HG03066 (cell line): ENCODE measurements around the gene HEBP1.

Experiments used
- ATAC-seq: cut with Tn5 transposase; IDR thresholded peaks from one replicate; pipeline ENCODE4 v1.9.1; 2021; ENCODE audit warnings: low read depth; ENCODE audit not compliant: unreplicated experiment

HEBP1 gene

DNA sequence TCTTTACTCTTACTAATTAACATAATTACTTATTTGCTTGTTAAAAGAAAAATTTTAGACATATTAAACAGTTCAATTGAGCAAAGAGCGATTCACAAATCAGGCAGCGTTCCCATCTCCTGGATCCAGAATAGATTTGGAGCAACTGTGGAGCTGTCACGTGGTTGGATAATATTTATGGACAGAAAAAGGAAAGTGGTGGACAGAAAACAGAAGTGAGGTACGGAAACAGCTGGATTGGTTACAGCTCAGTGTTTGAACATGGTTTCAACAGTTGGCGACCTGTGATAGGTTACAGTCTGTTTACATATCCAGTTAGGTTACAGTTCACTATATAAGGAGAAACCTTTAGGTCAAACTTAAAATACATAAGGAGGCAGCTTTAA is 24.5 kb upstream of the HEBP1 start:
- no peak for ATAC-seq

DNA sequence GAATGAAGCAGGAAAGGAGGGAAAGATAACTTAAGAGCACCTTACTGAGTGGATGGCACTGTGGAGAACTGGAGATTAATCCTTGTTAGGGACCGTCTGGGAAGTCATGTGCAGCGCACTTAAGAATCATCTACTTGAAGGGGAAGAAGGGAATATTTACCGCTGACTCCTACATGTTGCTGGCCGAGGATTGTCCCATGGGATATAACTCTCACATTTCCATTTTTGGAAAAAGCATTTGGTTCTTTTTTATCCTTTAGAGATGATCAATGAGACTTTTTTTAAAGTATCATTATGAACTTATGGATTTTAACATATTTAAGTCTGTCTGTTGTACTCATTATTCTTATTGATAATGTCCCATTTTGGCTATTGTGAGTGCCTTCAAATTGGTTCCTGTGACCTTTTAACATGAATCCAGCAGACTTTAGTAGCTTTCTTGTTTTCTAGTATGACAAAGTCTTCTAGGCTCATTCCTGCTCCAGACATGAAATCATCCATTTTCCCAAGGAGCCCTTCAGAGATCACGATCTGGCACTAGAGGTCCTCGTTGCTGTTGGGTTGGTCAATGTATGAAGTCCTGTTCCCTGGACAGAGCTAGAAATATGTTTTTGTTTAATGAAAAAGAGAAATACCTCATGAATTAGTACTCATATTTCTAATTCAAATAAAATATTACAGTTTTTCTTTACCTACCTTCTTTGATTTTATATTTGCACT is 23.9 kb upstream of the HEBP1 start:
- no peak for ATAC-seq

DNA sequence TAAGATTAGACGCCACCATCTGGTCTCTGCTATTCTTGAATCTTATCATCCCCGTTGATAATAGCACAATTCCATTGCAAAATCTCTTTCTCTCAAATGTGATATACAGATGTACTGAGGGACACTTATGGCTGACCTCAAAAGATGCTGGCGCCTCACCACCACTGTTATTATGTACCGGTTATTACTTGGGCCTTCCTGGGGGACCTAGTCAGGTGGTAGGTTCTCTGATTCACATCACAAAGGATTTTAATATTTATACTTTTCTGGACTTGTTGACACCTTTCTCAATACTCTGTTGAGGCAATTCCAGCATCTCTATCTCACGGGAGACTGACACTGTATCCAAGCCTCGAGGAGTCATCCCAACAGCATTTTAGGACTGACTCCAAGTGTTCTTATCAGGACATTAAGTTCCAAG is 22.8 kb upstream of the HEBP1 start:
- no peak for ATAC-seq

DNA sequence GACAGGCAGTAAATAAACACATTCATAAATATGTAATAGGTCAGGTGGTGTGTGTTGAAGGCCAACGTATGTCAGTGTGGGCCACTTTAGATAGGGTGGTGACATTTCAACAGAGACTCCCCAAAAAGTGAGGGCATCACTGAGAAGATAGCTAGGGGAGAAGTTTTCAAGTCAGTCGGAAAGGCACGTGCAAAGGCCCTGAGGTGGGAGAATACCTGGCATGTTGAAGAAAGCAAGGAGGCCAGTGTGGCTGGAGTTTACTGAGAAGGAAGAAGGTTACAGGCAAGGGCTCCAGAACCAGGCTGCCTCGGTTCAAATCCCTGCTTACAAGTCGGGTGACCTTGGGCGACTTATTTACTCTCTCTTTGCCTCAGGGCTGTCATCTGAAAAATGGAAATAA is 11.0 kb upstream of the HEBP1 start:
- ATAC-seq: no peak

DNA sequence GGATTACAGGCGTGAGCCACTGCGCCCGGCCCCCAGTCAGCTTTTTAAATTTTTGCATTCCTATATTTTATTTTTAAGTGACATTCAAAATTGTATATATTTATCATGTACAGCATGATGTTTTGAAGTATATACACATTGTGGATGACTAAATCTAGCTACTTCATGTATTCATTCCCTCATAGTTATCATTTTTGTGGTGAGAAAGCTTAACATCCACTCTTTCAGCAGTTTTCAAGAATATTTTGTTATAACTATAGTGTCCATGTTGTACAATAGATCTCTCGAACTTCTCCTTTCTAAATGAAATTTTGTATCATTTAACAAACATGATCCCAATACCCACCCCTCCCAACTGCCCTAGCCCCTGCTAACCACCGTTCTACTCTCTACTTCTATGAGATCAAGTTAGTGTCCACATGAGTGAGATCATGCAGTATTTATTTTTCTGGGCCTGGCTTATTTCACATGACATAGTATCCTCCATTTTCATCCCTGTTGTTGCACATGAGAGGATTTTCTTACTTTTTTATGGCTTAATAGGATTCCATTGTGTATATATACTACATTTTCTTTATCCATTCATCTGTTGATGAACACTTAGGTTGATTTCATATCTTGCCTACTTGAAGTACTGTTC is 8.8 kb upstream of the HEBP1 start:
- no peak for ATAC-seq

DNA sequence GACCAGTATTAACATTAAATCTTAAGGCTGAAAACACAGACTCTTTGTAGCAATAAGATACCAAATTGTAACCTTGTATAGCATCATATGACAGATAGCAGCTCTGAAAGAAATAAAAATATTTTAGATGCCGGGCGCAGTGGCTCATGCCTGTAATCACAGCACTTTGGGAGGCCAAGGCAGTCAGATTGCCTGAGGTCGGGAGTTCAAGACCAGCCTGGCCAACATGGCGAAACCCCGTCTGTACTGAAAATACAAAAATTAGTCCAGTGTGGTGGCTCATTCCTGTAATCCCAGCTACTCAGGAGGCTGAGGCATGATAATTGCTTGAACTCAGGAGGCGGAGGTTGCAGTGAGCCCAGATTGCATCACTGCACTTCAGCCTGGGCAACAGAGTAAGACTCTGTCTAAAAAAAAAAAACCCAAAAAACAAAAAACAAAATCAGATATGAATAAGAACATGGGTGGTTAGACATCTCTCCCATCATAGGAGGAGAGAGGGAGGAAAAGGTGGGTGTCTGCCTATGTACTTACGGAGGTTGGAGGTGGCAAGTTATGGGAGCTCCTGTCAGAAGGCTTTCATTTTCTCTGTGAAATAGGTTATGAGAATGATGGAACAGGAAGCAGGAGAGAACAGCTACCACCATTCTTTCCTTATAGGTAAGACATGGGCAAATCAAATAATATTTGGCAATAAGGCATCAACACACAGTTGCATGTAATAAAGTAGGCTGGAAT is 7.6 kb upstream of the HEBP1 start:
- ATAC-seq: no peak

DNA sequence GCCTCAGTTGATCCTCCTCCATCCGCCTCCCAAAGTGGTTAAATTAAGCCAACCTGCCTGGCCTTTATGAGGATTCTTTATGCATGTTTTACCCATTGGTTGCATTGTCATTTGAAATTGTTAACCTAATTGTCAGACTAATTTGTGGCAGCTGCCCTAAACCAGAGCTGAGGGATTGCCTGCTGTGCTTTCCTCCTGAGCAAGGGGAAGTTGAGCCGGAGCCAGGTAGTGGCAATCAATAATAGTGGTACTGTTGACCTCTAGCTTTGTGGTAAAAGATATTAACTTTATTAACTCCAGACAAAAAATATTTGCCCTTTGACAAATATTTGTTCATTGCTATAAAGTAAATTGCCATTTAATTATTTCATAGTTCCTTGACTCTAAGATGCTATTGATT is 5.6 kb upstream of the HEBP1 start:
- no peak for ATAC-seq

DNA sequence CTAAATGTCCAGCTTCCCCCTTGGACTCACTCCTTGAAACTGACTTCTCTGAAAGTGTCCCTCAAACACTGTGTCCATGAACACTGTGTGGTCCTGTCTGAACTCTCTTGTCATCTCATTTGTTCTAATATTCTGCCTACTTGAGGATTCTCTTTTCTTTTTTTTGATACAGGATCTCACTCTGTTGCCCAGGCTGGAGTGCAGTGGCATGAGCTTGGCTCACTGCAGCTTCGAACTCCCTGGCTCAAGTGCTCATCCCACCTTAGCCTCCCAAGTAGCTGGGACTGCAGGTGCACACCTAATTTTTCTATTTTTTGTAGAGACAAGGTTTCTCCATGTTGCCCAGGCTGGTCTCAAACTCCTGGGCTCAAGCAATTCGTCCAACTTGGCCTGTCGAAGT is 4.9 kb upstream of the HEBP1 start:
- ATAC-seq: no peak

DNA sequence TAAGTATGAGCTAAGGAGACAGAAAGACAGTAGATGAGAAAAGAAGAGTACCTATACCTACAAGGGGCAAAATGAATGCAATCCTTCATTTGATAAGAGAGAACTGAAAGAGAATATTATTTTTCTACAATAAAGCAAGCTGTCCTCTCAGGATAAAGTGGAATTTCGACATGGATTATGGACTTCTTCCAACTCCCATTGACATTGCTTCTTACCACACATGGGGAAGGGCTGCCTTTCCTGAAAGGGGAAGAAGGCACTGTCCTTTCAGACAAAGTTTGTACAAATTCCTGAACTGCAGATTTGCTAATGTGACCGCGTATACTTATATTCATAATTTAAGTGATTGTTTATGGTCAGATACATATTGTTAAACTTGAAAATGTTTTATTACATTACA is 4.3 kb upstream of the HEBP1 start:
- no peak for ATAC-seq

DNA sequence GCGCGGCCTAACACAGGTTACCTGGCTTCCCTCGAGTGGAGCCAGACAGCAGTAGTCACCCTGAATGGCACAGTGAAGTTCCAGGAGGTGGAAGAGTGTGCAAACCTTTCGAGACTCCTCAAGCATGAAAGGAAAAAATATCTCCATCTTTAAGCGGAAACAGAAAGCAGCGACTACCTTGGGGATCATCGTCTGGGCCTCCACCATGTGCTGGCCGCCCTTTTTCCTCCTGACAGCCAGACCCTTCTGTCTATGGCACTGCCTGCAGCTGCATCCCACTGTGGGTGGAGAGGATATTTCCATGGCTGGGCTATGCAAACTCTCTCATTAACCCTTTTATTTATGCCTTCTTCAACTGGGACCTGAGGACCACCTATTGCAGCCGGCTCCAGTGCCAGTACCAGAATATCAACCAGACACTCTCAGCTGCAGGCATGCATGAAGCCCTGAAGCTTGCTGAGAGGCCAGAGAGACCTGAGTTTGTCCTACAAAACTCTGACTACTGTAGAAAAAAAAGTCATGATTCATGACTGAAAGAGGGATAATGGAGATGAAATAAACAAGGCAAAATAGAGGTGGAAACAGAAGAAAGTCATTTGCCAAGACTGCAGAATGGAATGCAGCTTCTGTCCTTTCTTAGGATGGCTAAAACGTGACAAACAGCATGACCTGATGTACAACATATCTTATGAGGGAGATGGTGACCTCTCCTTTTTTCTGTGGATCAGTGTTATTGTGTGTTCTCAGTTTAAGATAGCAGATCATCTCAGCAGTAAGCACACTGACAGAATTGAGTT is 2.4 kb upstream of the HEBP1 start:
- ATAC-seq: no peak

DNA sequence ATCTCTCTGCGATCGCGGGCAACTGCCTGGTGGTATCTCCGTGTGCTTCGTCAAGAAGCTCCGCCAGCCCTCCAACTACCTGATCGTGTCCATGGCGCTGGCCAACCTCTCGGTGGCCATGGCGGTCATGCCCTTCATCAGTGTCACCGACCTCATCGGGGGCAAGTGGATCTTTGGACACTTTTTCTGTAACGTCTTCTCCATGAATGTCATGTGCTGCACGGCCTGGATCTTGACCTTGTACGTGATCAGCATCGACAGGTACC is 1.6 kb upstream of the HEBP1 start:
- no peak for ATAC-seq

DNA sequence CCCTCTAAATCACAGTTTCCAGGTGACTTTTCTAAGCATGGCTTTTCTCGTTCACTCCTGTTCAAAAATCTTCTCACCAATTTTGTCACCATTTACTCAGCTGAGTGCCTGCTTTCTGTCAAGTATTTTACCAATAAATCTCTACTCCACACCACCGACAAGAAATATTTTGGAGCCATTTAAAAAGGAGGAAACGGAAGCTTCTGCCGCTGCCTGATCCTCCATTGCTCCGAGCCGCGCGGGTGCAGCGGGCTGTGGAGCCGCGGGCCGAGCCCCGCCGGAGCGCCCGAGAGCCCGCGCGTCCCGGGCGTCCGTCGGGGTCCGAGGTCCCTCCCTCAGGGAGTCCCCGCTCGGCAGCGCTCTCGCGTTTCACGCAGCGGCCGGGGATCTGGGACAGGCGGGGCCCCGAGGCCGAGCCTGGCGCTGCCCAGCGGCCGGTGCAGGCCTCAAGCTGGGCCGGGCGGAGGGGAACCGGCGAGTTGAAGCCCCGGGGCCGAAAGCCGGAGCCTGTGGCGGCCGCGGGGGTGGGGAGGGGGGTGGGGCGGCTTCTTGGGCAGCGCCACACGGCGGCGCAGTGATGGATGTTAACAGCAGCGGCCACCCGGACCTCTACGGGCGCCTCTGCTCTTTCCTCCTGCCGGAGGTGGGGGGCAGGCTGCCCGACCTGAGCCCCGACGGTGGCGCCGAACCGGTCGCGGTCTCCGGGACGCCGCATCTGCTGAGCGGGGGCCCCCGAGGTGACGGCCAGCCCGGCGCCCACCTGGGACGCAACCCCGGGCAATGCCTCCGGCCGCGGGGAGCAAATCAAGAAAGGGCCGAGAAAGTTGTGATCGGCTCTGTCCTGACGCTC is 1.1 kb upstream of the HEBP1 start:
- peak; percentile 14 for ATAC-seq

DNA sequence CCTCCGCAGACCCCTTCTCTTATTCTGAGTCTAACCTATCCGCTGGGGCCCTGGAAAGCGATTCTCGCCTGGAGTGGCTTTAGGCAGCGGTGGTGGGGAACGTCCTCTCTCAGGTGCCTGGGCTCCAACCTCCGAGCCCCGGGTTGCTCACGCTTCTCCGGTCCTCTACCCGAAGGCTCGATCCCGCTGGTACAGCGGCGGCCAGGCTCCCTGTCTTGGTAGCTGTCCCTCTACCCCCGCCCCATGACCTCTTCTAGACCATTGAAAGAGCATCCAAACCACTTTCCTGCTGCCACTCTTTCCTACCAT is 505 bp upstream of the HEBP1 start:
- peak; percentile 20 for ATAC-seq

DNA sequence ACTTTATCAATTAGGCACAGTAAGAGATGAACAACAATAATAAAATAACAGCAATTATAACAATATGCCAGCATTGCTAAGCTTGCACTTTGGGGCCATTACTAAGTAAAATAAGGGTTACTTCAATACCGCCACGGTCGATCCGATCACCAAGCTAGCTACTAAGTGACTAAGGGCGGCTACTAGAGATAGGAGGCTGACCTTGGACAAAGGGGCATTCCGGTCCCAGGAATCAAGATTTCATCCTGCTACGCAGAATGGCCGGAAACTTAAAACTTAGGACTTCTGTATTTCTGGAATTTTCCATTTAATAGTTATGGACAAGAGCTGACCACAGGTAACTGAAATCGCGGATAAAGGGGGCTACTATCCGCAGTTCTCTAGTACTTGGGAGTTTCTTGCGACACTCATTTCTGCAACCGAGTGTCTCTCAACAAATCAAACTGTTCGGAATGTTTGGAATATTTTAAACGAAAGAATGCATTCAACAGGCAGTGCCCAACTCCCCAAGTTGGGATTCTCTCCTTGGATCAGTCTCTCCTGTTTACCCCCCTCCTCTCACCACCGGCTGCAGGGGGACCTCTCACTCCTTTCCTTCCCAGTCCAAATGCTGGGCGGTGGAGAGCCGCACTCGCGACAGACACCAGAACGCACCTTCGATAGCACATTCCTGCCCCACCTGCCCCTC is 650 bp downstream of the HEBP1 start:
- ATAC-seq: no peak

DNA sequence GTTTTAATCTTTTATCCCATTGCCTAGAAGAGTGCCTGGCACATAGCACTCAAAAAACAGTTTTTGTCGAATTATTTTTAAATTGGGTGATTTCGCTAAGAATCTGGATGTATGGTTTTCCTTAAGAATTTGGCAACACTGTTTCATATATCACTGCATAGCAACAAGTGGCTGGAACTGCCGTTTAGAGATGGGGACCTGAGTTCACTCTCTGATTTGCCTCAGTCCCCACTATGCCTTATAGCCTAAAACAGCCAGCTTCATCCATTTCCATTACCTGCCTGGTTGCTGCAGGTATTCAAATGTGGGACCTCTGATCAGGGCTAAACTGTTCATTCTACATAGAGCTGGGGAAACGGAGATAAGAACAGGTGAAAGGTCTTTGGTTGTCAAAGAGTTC is 1.8 kb downstream of the HEBP1 start:
- ATAC-seq: no peak

DNA sequence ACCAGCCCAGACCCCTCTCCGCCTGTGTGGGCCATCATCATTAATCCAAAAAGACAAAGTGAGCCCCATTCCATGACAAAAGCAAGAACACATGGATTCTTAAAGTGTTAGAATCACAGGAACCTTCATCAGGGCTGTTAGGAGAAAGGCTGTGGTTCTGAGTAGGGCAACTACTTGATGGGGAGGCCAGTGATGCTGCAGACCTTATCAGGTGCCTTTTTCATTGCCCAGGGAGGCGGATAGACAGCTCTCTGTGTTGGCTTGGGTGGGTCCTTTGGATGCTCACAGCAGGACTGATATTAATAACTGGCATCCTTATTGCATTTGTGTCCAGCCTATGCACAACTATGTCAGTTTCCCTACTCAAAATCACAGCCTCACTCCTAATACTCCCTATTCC is 2.3 kb downstream of the HEBP1 start:
- no peak for ATAC-seq

DNA sequence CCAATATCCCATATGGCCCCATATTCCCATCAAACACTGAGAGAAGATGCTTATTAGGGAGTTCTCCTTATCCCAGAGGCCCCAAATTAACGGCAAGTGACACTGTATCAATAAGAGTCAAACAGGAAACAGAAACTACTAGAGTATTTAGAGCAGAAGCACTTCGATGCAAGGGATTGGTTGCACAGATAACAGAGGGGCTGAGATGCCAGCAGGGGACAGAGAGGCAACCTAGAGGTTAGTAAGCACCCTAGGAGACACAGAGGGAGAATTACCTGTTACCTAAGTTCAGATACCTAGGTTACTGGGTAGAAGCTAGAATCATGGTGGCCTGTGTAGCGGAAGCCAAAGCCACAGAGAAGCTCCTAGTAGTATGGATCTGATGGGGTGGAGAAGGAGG is 2.9 kb downstream of the HEBP1 start:
- ATAC-seq: no peak

DNA sequence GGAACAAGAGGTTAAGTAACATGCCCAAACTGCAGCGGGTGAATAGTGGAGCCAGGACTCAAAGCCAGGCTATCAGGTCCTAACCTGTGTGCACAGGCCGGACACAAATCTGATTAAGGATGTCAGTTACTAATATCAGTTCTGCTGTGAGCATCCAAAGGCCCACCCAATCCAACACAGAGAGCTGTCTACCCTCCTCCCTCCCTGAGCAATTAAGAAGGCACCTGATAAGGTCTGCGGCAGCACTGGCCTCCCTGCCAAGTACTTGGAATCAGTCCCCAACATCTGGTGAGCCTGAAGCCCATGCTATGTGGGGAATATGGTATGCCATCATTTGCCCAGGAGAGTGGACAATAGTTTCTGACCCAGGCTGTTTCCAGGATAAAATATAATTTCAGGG is 3.9 kb downstream of the HEBP1 start:
- ATAC-seq: no peak

DNA sequence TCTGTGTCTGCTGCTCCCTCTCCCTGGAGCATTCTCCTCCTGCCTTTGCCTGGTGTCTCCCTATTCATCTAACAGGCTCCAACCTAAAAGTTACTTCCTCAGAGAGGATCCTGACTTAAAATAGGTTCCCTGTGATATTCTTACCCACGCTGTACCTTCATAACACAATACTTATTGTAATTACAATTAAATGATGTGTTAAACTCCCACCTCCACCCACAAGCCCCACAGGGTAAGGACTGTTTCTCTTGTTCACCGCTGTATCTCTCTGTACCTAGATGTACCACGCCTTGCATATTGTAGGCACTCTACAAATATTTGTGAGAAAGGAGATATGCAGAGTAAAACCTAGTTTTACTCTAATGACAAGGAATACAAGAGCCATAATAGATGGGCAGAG is 5.0 kb downstream of the HEBP1 start:
- no peak for ATAC-seq

DNA sequence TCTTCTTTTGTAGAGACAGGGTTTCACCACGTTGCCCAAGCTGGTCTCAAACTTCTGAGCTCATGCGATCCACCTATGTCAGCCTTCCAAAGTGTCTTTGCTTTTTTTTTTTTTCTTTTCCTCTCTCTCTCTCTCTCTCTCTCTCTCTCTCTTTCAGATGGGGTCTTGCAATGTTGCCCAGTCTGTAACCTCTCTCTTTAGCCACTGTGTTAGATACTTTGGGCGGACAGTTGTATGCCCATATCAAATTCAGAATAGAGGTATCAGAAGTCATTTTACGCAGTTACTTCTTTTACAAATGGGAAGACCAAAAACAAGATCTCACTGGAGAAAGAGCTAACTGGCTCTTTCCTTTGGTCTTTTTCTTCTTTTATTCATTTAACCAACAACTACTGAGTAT is 6.7 kb downstream of the HEBP1 start:
- ATAC-seq: no peak
